GM18499 (cell line): Measurements from ENCODE around the gene ZCCHC8.

Experiments used
- ATAC-seq: cut with Tn5 transposase; IDR thresholded peaks from one replicate; pipeline ENCODE4 v1.9.1; 2021; ENCODE audit warnings: moderate number of reproducible peaks; ENCODE audit not compliant: insufficient read depth, unreplicated experiment

Gene ZCCHC8

DNA sequence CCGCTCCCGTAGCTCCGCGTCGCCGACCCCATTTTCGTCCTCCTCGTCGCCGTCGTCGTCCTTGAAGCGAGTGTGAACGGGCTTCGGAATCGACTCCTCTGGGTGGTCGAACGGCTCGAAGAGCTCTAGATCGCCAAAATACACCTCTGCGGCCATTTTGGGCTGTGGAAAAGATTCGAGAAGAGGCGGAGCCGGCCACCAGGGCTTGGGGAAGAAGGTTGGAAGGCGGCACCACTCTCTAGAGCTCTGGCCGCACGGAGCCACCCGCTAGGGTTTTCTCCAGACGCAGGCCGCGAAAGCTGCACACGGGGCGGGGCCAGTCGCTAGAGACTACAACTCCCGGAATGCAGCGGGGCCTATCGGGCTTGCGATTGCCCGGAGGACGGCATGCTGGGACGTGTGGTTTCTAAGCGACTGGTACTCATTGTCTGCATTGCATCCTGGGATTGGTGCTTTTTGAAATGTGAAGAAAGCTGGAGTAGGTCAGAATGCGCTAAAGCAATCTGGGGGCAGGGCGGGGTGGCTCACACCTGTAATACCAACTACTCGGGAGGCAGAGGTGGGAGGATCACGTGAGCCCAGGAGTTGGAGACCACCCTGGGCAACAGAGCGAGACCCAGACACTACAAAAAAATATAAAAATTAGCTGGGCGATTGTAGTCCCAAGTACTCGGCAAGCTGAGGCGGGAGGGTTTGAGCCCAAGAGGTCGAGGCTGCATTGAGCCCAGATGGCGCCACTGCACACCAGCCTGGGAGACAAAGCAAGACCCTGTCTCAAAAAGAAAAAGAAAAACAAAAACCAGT, at the start of gene ZCCHC8:
ZCCHC8 (minus strand) TSS at position 248 of the 804 bp plus-strand sequence; CDS start at position 156, 92 bp downstream.
- ATAC-seq = peak; percentile 64

DNA sequence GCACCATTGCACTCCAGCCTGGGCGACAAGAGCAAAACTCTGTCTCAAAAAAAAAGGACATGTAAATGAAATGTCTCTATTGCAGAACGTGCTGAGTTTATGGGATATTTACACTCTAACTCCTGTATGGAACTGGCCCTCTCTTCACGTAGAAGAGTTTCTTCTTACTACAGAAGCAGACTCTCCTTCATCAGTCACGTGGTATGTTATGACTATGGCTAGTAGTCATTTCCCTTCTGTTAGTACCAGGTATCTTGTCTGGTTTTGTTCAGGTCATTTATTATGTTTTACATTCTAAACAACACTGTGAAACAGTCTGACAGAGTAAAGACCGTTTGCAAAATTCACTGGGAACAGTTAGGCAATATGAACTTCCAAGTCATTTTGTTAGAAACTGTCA, 46.6 kb upstream of the ZCCHC8 start:
- no peak for ATAC-seq

DNA sequence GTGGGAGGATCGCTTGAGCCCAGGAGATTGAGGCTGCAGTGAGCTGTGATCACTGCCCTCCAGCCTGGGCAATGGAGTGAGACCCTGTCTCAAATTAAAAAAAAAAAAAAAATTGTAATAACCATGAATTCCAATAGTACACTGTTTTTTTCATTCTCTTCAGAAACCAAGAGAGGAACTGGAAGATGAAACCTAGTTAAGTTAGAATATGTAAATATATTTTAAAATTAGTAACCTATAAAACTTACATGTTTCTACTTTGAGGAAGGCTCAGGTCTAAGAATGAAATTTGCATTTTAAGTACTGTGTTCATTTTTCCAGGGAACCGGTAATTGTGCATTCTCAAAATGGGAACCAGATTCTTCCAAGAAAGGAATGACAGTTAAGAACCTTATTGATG, 45.1 kb upstream of the ZCCHC8 start:
- ATAC-seq = no peak

DNA sequence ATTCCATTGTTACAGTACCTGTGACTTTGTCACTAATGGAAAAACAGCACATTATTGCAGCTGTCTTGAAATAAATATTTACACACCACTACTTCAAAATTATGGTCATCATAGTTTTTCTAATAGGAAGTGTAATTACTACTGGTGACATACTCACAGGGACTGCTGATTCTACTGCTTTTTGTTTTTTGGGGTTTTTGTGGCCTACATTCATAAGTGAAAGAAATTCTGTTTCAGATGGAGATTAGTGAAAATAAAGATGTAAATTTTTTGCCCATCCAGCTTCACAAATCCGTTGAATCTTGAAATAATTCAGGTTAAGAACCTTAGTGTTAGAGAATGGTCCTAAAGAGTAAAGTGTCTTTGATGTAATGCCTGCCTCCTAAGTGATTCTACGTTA, 43.8 kb upstream of the ZCCHC8 start:
- no peak for ATAC-seq

DNA sequence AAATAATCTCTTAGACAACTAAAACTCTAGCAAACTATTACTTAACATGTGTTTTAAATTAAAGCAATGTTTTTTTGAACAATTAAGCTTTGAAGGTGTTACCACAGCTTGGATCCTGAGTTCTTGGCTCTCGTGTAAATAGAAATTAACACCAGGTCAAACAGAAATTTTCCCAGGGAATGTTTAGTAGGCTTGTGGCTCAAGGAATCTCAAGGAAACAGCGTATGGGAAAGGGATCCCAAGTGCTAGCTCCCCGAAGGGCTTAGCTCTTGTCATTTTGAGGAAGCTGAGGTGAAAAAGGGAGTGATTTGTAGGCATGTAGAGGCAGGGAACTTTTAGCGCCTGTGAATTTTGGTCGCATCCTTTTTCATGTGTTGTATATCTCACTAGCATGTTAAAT, 37.8 kb upstream of the ZCCHC8 start:
- ATAC-seq = no peak

DNA sequence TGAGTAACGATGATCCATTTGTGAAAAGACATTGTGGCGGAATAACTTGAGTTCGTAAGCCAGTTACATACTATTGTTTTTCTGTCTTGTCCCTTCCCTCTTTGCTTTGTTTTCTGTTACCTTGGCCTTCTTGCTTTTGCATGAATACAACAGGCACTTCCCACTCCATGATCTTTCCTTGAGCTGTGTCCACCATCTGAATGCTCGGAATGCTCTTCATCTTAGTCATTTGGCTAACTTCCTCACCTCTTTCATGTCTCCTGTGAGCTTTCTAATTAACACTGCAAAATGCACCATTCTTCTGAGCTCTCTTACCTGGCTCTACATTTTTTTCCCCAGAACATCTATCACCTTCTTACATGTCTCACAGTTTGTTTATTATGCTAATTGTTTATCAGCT, 36.3 kb upstream of the ZCCHC8 start:
- no peak for ATAC-seq

DNA sequence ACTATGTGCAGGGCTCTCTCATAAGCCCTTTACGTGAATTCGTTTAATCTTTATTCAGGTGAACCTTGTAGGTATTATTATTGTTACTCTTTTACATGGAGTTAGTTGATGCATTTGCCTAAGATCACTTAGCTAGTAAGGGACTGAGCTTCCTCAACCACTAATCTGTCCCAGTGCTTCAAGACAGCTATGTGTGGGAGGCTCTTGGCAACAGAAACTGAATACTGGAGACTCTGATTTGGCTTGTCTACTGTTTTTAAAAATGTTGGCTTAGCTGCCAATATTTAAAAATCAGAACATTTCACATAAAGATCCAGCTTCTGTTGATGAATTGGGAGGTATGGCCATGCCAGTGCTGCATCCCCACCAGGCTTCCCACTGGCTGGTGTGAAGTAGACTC, 33.1 kb upstream of the ZCCHC8 start:
- ATAC-seq = no peak

DNA sequence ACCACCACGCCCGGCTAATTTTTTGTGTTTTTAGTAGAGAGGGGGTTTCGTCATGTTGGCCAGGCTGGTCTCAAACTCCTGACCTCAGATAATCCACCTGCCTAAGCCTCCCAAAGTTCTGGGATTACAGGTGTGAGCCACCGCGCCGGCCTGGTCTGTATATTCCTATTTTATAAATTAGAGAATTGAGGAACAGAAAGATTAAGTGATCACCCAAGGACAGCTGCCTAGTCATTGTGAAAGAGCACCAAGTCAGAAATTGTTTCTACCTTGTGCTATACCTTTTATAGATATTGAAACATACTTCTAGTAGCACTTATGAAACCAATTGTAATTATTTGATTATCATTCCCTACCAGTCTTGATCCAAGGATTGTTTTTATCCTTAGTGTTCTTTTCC, 28.3 kb upstream of the ZCCHC8 start:
- ATAC-seq = no peak

DNA sequence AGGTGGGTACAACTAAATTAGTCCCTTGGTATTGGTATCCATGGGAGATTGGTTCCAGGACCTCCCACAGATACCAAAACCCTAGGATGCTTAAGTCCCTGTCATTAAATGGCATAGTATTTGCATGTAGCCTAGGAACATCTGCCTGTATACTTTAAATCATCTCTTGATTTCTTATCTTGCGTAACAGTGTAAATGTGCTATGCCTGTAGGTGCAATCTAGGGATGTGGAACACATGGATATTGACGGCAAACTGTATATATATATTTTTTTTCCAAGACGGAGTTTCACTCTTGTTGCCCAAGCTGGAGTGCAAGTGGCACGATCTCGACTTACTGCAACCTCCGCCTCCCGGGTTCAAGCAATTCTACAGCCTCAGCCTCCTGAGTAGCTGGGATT, 27.9 kb upstream of the ZCCHC8 start:
- ATAC-seq = no peak

DNA sequence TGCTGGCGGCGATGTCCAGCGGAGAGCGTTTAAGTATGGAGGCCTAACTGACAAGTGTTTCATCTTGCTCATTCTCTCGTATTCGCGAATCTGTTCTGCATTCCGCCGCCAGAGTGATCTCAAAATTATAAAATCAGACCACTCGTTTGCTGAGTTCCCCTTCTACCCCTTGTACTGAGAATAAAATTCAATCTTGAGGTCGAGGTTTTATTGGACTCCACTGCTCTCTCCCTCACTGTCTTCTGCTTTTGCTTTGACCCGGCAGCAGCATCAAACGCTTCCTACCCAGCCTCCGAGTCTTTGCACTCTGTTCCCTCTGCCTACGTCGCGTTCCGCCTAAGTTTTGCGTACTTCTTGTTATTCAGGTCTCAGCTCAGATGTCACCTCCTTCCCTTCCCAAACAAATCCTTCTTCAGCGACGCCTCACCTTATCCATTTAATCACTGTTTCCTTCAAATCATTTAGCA, 26.8 kb upstream of the ZCCHC8 start:
- no peak for ATAC-seq

DNA sequence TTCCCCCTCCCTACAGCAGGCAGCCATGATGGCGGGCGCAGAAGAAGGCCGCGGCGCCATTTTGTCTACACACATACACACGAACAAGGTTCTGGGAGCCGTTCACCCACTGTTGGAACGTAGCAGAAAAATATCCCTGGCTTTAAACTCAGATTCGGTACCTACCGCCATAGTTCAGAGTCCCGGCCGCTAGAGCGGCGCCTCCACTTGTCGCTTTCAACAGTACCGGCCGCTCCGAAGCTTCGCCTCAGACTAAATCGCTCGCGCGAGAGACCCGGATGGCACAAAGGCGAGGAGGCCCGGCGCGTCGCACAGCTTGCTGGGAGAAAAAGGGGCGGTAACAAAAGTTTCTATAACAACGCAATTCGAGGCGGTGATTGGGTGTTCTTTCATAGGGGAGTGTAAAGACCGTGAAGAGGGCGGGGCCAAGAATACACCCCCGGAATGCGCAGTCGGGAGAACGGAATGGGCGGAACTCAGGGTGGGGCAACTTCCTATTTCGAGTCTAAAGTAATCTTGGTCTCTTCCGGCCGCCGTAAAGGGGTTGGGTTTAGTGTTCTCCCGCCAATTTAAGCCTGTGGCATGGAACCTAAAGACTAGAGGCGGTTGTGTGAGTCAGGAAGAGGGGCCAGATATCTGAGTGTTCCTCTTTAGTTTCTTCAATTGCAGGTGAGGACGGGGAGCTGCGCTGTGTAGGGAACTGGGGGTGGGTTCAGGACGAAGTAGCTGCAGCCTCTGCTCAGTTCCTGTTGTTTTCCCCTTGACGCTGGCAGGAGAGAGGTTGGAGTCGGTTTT, 26.1 kb upstream of the ZCCHC8 start, which contains the start of the genes KNTC1 and RSRC2:
KNTC1 (plus strand) TSS at position 567 of the 795 bp plus-strand sequence. CDS start 2,815 bp downstream, outside the sequence.
RSRC2 (minus strand) TSS at position 254 of the 795 bp plus-strand sequence; CDS start at position 171, 83 bp downstream.
- ATAC-seq = peak; percentile 82

DNA sequence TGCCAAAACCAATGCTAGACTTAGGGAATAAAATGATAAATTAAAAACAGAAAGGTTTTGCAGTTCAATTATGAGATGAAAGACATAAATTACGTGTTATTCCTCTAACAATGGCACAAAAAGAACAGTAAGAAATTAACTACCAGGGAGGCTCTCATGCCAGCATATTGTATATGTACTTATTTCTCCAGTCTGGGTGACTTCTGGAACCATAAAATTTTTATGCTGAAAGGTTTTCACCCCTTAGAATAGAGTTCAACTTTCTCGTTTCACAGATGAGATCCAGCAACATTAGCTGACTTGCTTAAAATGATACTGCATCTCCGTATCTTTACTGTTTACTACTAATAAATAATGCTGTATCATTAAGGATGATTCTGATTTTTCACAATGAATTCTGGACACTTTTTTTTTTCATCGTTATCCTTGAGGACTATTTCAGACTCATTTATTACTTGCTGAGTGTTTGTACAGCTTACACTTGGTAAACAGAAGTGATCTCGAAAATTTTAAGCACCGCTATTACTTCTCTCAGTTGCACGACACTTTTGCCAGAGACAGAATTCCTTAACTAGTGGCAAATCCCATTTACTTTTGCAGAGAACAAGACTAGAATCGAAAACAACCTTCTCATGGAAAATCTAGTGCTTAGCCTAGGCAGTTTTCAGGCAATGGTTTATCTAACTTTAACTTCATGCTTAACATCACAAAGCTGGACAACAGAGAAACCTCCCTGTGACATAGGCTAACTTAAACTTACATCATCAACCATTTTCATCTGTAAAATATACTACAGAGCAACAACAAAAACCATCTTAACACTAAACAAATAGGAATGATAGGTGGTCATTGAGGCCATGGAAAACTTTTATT, 23.4 kb upstream of the ZCCHC8 start:
- no peak for ATAC-seq

DNA sequence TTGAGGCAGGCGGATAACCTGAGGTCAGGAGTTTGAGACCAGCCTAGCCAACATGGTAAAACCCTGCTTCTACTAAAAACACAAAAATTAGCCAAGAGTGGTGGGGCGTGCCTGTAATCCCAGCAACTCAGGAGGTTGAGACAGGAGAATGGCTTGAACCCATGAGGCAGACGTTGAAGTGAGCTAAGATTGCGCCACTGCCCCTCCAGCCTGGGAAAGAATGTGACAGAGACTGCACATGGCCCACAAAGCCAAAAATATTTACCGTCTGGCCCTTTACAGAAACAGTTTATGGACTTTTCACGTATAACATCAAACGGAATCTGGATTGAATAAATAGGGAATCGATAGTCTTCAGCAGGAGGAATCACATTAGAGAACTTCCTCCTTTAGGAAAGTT, 22.5 kb upstream of the ZCCHC8 start:
- ATAC-seq = no peak

DNA sequence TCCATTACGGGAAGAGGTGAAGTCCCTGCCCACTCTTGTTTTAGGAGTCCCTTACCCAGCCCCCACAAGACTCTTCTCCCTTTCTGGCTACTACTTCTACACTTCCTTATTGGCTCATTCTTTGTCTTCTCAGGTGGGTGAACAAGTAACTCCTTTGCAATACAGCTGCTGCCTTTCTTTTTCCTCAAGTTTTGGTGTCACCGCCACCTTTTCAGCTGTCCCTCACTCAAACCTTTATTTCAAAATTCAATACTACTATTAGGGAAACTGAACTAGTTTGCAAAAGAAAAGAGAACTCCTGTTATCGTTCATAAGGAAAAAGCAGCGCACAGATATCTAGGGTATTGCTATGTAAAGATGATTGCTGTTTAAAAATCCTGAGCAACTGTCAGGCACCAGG, 19.9 kb upstream of the ZCCHC8 start:
- no peak for ATAC-seq

DNA sequence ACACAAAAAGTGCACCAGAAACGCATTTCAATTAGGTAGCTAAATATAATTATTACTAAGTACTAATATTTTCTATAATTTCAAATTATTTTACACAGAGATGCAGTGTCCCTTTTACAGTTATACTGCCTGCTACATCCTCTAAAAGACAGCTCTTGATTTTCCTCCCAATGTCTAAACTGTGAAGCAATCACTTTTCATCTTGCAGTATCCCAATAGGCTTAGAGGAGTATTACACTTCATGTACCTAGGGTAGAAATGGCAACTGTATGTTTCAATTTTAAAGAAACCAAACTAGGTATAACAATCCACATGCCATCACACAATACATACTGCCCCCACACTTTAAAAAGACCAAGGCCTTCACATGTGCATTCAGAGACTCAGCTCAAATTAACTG, 18.7 kb upstream of the ZCCHC8 start:
- no peak for ATAC-seq

DNA sequence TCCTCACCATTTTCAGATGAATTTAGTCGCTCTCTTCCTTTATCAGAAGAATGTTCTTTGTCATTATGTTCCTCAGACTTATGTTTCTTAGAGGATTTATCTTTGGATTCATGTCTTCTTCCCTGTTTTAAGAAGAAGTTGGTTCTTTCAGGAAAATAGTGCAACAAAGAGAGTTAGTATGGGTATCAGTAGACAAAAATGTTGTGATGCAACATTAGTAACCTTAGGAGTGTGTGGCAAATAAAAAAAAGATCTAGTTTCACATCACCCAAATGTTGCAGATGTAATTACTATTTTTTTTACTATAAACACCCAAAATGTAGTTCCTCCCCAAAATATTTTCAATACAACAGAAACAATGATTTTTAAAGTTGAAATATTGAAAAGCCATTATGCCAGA, 18.2 kb upstream of the ZCCHC8 start:
- ATAC-seq = no peak

DNA sequence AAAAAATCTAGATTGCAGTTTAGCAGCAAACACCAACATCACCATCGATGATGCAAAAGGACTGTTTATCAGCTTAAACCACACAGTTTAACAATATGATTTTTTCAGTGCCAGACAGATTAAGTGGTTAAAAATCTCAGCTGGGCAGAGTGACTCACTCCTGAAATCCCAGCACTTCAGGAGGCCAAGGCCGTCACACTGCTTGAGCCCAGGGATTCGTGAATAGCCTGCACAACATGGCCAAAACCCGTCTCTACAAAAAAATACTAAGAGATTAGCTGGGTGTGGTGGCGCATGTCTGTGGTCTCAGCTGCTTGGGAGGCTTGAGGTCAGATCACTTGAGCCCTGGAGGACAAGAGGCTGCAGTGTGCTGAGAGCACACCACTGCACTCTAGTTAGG, 17.1 kb upstream of the ZCCHC8 start:
- ATAC-seq = no peak

DNA sequence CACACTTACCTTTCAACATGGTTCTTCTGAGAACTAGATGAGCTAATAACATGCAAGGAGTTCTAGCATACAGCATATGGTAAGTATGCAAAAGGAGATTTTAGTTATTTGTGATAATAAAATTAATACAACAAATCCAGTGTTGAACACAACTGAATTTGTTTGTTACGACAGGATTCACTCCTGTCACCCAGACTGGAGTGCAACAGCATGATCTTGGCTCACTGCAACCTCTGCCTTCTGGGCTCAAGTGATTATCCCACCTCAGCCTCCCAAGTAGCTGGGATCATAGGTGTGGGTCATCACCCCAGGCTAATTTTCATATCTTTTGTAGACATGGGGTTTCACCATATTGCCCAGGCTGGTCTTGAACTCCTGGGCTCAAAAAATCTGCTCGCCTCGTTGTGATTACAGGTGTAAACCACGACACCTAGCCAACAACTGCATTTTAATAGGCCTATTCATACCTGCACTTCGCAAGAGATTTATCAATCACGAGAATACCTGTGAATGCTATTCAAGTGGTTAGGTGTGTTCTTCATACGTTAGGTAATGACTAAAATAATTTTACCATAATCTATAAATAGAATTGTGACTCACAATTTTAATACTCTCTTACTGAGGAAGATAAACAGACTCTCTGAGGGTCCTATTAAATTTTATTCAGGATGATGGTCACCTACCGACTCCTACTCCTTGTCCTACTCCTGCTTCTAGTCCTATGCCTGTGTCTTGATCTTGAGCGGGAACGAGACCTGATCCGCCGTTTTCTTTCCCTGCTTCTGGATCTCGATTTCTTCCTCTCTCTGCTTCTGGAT, 16.0 kb upstream of the ZCCHC8 start:
- ATAC-seq = no peak

DNA sequence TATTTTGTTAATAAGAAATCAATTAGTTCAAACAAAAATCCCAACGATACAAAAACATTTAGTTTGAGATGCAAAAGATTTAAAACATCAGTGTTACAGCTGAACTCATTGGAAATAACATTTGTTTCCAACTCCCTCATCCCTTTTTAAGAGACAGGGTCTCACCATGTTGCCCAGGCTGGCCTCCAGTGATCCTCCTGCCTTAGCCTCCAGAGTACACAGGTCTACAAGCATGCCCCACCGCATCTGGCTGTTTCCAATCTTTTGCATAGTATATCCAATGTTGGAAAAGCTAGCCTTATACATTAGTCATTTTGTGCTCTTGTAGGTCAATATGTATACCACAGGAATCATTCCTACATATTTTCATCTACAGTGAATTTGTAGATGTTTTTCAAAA, 14.5 kb upstream of the ZCCHC8 start:
- ATAC-seq = no peak

DNA sequence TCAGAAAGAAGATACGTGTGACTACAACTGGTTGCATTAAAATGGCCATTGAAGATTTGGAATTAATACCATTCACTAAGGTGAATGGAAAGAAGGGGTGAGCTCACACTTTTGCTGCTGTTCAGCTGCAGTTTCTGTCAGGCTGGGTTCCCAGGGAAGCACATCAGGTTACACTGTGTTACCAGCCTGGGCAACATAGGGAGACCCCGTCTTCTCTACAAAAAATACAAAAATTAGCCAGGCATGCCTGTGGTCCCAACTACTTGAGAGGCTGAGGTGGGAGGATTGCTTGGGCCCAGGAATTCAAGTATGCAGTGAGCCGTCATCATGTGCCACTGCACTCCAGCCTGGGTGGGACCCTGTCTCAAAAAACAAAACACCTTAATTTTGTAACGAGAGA, 12.9 kb upstream of the ZCCHC8 start:
- ATAC-seq = no peak
